ENCODE measurements around the gene RANBP9. TPM values are rescaled to one million over a fixed set of nuclear protein-coding genes. Genes with fewer than 3 reads are reported as not detected.

RANBP9 gene
- total RNA-seq, 1 experiment from 2014 or later = 25.8 TPM

DNA sequence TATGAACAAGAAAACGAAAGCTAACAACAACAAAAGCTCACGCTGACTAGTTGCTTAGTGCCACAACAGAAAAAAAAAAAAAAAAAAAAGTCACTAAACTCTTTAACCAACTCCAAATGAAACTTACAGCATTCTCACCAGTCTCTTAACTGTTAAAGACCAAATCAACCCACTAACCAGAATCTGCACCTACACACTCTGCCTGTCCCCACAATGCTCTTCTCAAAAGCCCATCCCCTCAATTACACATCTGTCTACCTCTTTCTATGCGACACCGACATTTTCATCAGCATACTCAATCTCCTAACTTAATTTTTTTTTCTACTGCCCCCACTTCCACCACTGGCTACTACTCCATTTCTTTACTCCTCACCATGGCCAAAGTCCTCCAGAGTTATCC lies 62.2 kb downstream of the RANBP9 start:
- Histone ChIP-seq H3K9ac (ENCODE audit: low read length) (no peak overlapping the region), H4K20me1 (ENCODE audit: low read length) (no peaks in the 10 kb centered on the region), H3K27ac (ENCODE audit: low read length) (no peak overlapping the region), H3F3A (ENCODE audit: low read length, unreplicated experiment) (no peaks in the 10 kb centered on the region), H2AFZ (ENCODE audit: low read length) (no peak overlapping the region), H3K4me3 (ENCODE audit: low read length) (no peak overlapping the region), H3K36me3 (ENCODE audit: low read depth, low read length) (no peaks in the 10 kb centered on the region; the same call in 1 of the 2 replicates), H3K27me3 (ENCODE audit: low read length) (no peaks in the 10 kb centered on the region), H3K79me2 (ENCODE audit: low read length) (0 out of 2 replicates have a peak, but pooled peaks cover 5% of the 10 kb centered on the region), H3K9me2 (replicated peaks; ENCODE audit: low read length) (no peaks in the 10 kb centered on the region), H3K9me3 (ENCODE audit: low read length) (no peaks in the 10 kb centered on the region), H3K4me1 (ENCODE audit: insufficient read depth, low read length) (peaks cover 9% of the 10 kb centered on the region; the same call in 1 of the 2 replicates), H3K4me2 (ENCODE audit: low read length) (no peak overlapping the region)
- intact Hi-C loops (cut with micrococcal nuclease) = loop anchor here (10.0 kb wide), 1 partner anchor 45 kb away; no protein-coding TSS in a partner anchor
- DNase-seq = no peak
- ATAC-seq = no peak
- no TSS peak for BruUV-seq (replicated peaks)
- ChIA-PET CTCF (no interaction called here), POLR2A (ENCODE audit: unreplicated experiment) (no interaction called here)
- TF ChIP-seq, protein P1, sequence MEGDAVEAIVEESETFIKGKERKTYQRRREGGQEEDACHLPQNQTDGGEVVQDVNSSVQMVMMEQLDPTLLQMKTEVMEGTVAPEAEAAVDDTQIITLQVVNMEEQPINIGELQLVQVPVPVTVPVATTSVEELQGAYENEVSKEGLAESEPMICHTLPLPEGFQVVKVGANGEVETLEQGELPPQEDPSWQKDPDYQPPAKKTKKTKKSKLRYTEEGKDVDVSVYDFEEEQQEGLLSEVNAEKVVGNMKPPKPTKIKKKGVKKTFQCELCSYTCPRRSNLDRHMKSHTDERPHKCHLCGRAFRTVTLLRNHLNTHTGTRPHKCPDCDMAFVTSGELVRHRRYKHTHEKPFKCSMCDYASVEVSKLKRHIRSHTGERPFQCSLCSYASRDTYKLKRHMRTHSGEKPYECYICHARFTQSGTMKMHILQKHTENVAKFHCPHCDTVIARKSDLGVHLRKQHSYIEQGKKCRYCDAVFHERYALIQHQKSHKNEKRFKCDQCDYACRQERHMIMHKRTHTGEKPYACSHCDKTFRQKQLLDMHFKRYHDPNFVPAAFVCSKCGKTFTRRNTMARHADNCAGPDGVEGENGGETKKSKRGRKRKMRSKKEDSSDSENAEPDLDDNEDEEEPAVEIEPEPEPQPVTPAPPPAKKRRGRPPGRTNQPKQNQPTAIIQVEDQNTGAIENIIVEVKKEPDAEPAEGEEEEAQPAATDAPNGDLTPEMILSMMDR (conservative IDR thresholded peaks at IDR 0.05; ENCODE audit: low read depth, low read length) = no peak
- no peak for TF ChIP-seq EZH2phosphoT487 (IDR thresholded peaks at IDR 0.05; ENCODE audit: borderline replicate concordance, low read length)
- no peak for TF ChIP-seq EZH2 (IDR thresholded peaks at IDR 0.05; ENCODE audit: low read length, unreplicated experiment)

DNA sequence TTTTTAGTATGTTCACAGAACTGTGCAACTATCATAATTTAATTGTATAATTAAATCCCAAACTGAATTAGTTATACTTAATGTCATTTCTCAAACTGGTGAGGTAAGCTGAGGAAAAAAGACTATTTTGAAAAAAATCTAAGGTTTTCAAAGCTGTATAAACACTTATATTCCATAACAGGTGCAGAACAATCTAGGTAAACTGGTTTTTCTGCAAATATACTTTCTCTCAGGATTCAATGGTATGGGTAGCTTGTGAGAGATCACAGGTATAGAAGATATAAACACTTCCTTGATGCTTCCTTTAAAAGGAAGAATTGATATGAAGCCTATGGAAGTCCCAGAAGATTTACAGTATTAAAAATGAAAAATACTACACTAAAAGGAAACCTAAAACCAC lies 62.8 kb downstream of the RANBP9 start:
- no peaks in the 10 kb centered on the region for H3K27me3 ChIP-seq (ENCODE audit: low read length)
- H2AFZ ChIP-seq (ENCODE audit: low read length) = no peak overlapping the region
- POLR2A ChIA-PET (ENCODE audit: unreplicated experiment) = no interaction called here
- no peak overlapping the region for H3K9ac ChIP-seq (ENCODE audit: low read length)
- CTCF ChIA-PET = no interaction called here
- peaks cover 9% of the 10 kb centered on the region; the same call in 1 of the 2 replicates for H3K4me1 ChIP-seq (ENCODE audit: insufficient read depth, low read length)
- no peaks in the 10 kb centered on the region for H4K20me1 ChIP-seq (ENCODE audit: low read length)
- no peak overlapping the region for H3K4me3 ChIP-seq (ENCODE audit: low read length)
- no peaks in the 10 kb centered on the region for H3F3A ChIP-seq (ENCODE audit: low read length, unreplicated experiment)
- H3K36me3 ChIP-seq (ENCODE audit: low read depth, low read length) = no peaks in the 10 kb centered on the region; the same call in 1 of the 2 replicates
- no TSS peak for BruUV-seq (replicated peaks)
- DNase-seq (peak; percentile 11), ATAC-seq (no peak)
- no peaks in the 10 kb centered on the region for H3K9me3 ChIP-seq (ENCODE audit: low read length)
- TF ChIP-seq EZH2 (IDR thresholded peaks at IDR 0.05; ENCODE audit: low read length, unreplicated experiment) (no peak), EZH2phosphoT487 (IDR thresholded peaks at IDR 0.05; ENCODE audit: borderline replicate concordance, low read length) (no peak)
- TF ChIP-seq, protein P1 (conservative IDR thresholded peaks at IDR 0.05; ENCODE audit: low read depth, low read length) = no peak
- H3K9me2 ChIP-seq (replicated peaks; ENCODE audit: low read length) = no peaks in the 10 kb centered on the region
- intact Hi-C loops (cut with micrococcal nuclease) = loop anchor here (10.0 kb wide), 1 partner anchor 46 kb away; no protein-coding TSS in a partner anchor
- H3K4me2 ChIP-seq (ENCODE audit: low read length) = no peak overlapping the region
- H3K79me2 ChIP-seq (ENCODE audit: low read length) = 0 out of 2 replicates have a peak, but pooled peaks cover 5% of the 10 kb centered on the region
- no peak overlapping the region for H3K27ac ChIP-seq (ENCODE audit: low read length)

DNA sequence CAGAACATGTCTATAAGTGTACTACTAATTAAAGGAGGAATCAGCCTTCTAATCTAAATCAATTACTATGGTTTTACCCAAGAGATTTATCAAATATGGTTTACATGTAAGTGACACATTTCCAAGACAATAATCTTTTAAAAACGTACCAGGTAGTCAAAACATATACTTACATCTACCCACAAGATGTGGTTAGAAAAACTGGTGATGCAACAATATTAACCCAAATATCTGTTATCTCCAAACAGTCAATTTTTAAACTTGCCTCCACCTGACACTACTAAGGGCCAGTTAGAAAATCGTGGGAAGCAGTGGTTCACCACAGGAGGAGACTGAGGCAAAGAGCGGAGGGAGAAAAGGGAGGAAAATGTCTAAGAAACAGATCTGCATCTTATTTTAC lies 68.5 kb downstream of the RANBP9 start:
- H3K9me2 ChIP-seq (replicated peaks; ENCODE audit: low read length) = no peaks in the 10 kb centered on the region
- H2AFZ ChIP-seq (ENCODE audit: low read length) = no peak overlapping the region
- DNase-seq = no peak
- ChIA-PET POLR2A (ENCODE audit: unreplicated experiment) (no interaction called here), CTCF (no interaction called here)
- ATAC-seq = no peak
- H4K20me1 ChIP-seq (ENCODE audit: low read length) = no peaks in the 10 kb centered on the region
- H3K4me1 ChIP-seq (ENCODE audit: insufficient read depth, low read length) = no peaks in the 10 kb centered on the region
- no TSS peak for BruUV-seq (replicated peaks)
- H3K79me2 ChIP-seq (ENCODE audit: low read length) = no peaks in the 10 kb centered on the region
- no peak overlapping the region for H3K9ac ChIP-seq (ENCODE audit: low read length)
- no peaks in the 10 kb centered on the region for H3K9me3 ChIP-seq (ENCODE audit: low read length)
- no peaks in the 10 kb centered on the region for H3F3A ChIP-seq (ENCODE audit: low read length, unreplicated experiment)
- no peak overlapping the region for H3K4me3 ChIP-seq (ENCODE audit: low read length)
- intact Hi-C loops (cut with micrococcal nuclease) = loop anchor here (10.0 kb wide), 1 partner anchor 52 kb away; no protein-coding TSS in a partner anchor
- H3K27me3 ChIP-seq (ENCODE audit: low read length) = no peaks in the 10 kb centered on the region
- TF ChIP-seq EZH2 (IDR thresholded peaks at IDR 0.05; ENCODE audit: low read length, unreplicated experiment) (no peak), EZH2phosphoT487 (IDR thresholded peaks at IDR 0.05; ENCODE audit: borderline replicate concordance, low read length) (no peak)
- TF ChIP-seq, protein P1 (conservative IDR thresholded peaks at IDR 0.05; ENCODE audit: low read depth, low read length) = no peak
- no peak overlapping the region for H3K27ac ChIP-seq (ENCODE audit: low read length)
- H3K4me2 ChIP-seq (ENCODE audit: low read length) = no peak overlapping the region
- H3K36me3 ChIP-seq (ENCODE audit: low read depth, low read length) = peaks cover 8% of the 10 kb centered on the region; the same call in 1 of the 2 replicates
